Endothelial cell of umbilical vein (primary cell): ENCODE measurements around the gene KCNIP1.

Experiments
- EZH2 ChIP-seq: IDR thresholded peaks from 2 replicates; pipeline ENCODE4 v1.6.1; 2012; ENCODE audit warnings: borderline replicate concordance, low read depth, mild to moderate bottlenecking, moderate library complexity, low read length, inconsistent platforms; ENCODE audit not compliant: severe bottlenecking
- GATA2 ChIP-seq: IDR thresholded peaks from 2 replicates; pipeline ENCODE4 v1.7.0; 2011; ENCODE audit warnings: low read depth, mild to moderate bottlenecking, moderate library complexity, mixed read lengths, low read length; ENCODE audit not compliant: insufficient read length, insufficient read depth
- POLR2A ChIP-seq: IDR thresholded peaks from 2 replicates; pipeline ENCODE4 v1.6.1; 2012; ENCODE audit warnings: low read depth, mild to moderate bottlenecking, control low read depth, low read length
- POLR2AphosphoS5 ChIP-seq: IDR thresholded peaks from 2 replicates; pipeline ENCODE4 v1.6.1; 2012; ENCODE audit warnings: low read depth, mild to moderate bottlenecking, control low read depth, low read length, moderate library complexity; ENCODE audit not compliant: insufficient read depth
- TF ChIP-seq, protein P1 (sequence below): IDR thresholded peaks from 2 replicates; pipeline ENCODE4 v1.6.1; 2011; ENCODE audit not compliant: insufficient read depth, insufficient read length

DNA sequence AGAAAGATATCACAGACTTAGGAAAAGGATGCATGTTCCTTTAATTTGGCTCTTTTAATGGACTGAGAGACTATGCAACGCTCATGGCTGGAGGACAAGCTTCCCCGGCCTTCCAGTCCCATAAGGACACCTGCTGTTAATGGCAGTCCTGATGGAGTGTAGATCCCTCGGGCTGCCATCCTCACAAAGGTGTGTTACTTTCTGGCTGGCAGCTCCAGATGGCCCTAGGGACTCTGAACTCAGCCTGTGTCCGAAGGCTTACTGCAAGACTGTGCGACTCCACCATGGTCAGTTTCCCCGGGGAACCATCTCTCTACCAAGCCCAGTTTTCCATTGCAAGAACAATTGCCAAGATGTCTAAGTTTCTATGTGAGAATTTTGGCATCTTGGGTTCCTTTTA is 25.5 kb upstream of the KCNIP1 start:
- TF ChIP-seq GATA2 (no peak), EZH2 (no peak), POLR2A (no peak), POLR2AphosphoS5 (no peak)
- TF ChIP-seq, protein P1, sequence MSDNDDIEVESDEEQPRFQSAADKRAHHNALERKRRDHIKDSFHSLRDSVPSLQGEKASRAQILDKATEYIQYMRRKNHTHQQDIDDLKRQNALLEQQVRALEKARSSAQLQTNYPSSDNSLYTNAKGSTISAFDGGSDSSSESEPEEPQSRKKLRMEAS: no peak
